GM12878 (cell line): ENCODE measurements around the gene ITM2C. TPM values are rescaled to one million over a fixed set of nuclear protein-coding genes. Genes with fewer than 3 reads are reported as not detected.

Experiments
- E2F4 ChIP-seq: IDR thresholded peaks from 2 replicates; pipeline ENCODE4 v1.6.1; 2012; ENCODE audit warnings: low read depth, low read length, improper control_type of control experiment
- EGR1 ChIP-seq, 2 experiments: IDR thresholded peaks; 1 replicate in 1 of 2; 2 replicates in 1 of 2; pipeline ENCODE4 v1.6.1; 2011 to 2012; ENCODE audit warnings: low read depth in 2 of 2, low read length in 2 of 2, borderline replicate concordance in 1 of 2, mild to moderate bottlenecking in 1 of 2, moderate library complexity in 1 of 2
- ESRRA ChIP-seq: IDR thresholded peaks from 2 replicates; pipeline ENCODE4 v1.6.1; 2012; ENCODE audit warnings: mild to moderate bottlenecking, low read length, improper control_type of control experiment
- EZH2 ChIP-seq: IDR thresholded peaks from 2 replicates; pipeline ENCODE4 v1.6.1; 2012; ENCODE audit warnings: low read depth, mild to moderate bottlenecking, control low read depth, inconsistent platforms, low read length, borderline replicate concordance; ENCODE audit not compliant: control insufficient read depth
- GATAD2B ChIP-seq: fragments of 450-650 bp; conservative IDR thresholded peaks from 2 replicates; pipeline ENCODE4 v1.6.1; 2017; ENCODE audit warnings: low read depth, mild to moderate bottlenecking, moderate library complexity
- HCFC1 ChIP-seq: fragments of 150-350 bp; IDR thresholded peaks from 2 replicates; pipeline ENCODE4 v1.6.1; 2014; ENCODE audit warnings: low read length
- HDAC2 ChIP-seq: fragments of 200-600 bp; sonication (generic); IDR thresholded peaks from 2 replicates; pipeline ENCODE4 v1.6.1; 2017
- HDGF ChIP-seq: fragments of 450-650 bp; IDR thresholded peaks from 2 replicates; pipeline ENCODE4 v1.6.1; 2016; ENCODE audit warnings: antibody characterized with exemption
- HSF1 ChIP-seq: fragments of 150-350 bp; IDR thresholded peaks from 2 replicates; pipeline ENCODE4 v1.6.1; 2014; ENCODE audit warnings: mild to moderate bottlenecking, low read depth, low read length
- MEF2A ChIP-seq: IDR thresholded peaks from 2 replicates; pipeline ENCODE4 v1.6.1; 2011; ENCODE audit warnings: low read depth, mild to moderate bottlenecking, low read length, moderate library complexity; ENCODE audit not compliant: insufficient read depth
- MLLT1 ChIP-seq: fragments of 450-650 bp; IDR thresholded peaks from 2 replicates; pipeline ENCODE4 v1.6.1; 2016; ENCODE audit warnings: mild to moderate bottlenecking
- MXI1 ChIP-seq: fragments of 150-350 bp; IDR thresholded peaks from 2 replicates; pipeline ENCODE4 v1.6.1; 2011; ENCODE audit warnings: low read depth, mild to moderate bottlenecking, inconsistent platforms, low read length, improper control_type of control experiment
- MYC ChIP-seq: IDR thresholded peaks from 2 replicates; pipeline ENCODE4 v1.6.1; 2011; ENCODE audit warnings: mild to moderate bottlenecking, low read length, moderate library complexity, inconsistent platforms; ENCODE audit not compliant: insufficient read depth, insufficient replicate concordance, insufficient read length, severe bottlenecking
- NRF1 ChIP-seq: conservative IDR thresholded peaks from 2 replicates; pipeline ENCODE4 v1.6.1; 2011; ENCODE audit warnings: mild to moderate bottlenecking, low read depth, low read length, improper control_type of control experiment
- POU2F2 ChIP-seq: IDR thresholded peaks from 3 replicates; pipeline ENCODE4 v1.6.1; 2011; ENCODE audit warnings: low read depth, mild to moderate bottlenecking, low read length, borderline replicate concordance
- RUNX3 ChIP-seq: IDR thresholded peaks from 2 replicates; pipeline ENCODE4 v1.6.1; 2012; ENCODE audit warnings: low read length, inconsistent platforms
- SPI1 ChIP-seq: IDR thresholded peaks from 2 replicates; pipeline ENCODE4 v1.6.1; 2011; ENCODE audit warnings: low read depth, mild to moderate bottlenecking, low read length, moderate library complexity, borderline replicate concordance; ENCODE audit not compliant: insufficient read depth
- SUPT20H ChIP-seq: IDR thresholded peaks from 2 replicates; pipeline ENCODE4 v1.6.1; 2011; ENCODE audit warnings: low read depth, mild to moderate bottlenecking, low read length, moderate library complexity, borderline replicate concordance; ENCODE audit not compliant: control insufficient read depth
- TCF12 ChIP-seq: IDR thresholded peaks from 2 replicates; pipeline ENCODE4 v1.6.1; 2011; ENCODE audit warnings: low read depth, mild to moderate bottlenecking, low read length
- ZBTB40 ChIP-seq: fragments of 450-650 bp; IDR thresholded peaks from 2 replicates; pipeline ENCODE4 v1.6.1; 2016; ENCODE audit warnings: mild to moderate bottlenecking, moderate library complexity, borderline replicate concordance
- ZNF207 ChIP-seq: fragments of 450-650 bp; IDR thresholded peaks from 2 replicates; pipeline ENCODE4 v1.6.1; 2014; ENCODE audit warnings: antibody characterized with exemption, mild to moderate bottlenecking, borderline replicate concordance
- ZNF622 ChIP-seq: fragments of 450-650 bp; IDR thresholded peaks from 2 replicates; pipeline ENCODE4 v1.6.1; 2017; ENCODE audit warnings: mild to moderate bottlenecking, inconsistent platforms
- polyA plus RNA-seq, 11 experiments: library from polyadenylated mRNA; depleted of rRNA in 4 of 11; unstranded in 6 of 11; stranded (reverse) in 5 of 11; fragments of >200 nt; fragmentation: Nextera tagmentation in 4 of 11; fragmentation: Illumina TruSeq in 1 of 11; extraction: Ambion mirVana in 4 of 11; extraction: Trizol in 1 of 11; gene quantifications; 1 replicate in 1 of 11; 2 replicates in 10 of 11; pipeline versions ENCODE4 v1.2.1 to v1.2.3, GENCODE V29; 2011 to 2016; ENCODE audit warnings: inconsistent platforms in 2 of 11, missing spikeins in 2 of 11, low read depth in 1 of 11
- total RNA-seq, 4 experiments: library from RNA; depleted of rRNA in 3 of 4; stranded (reverse); fragments of >200 nt in 3 of 4; fragmentation: Illumina TruSeq in 1 of 4; extraction: Trizol in 1 of 4; gene quantifications; 2 replicates each; pipeline versions ENCODE4 v1.2.1 to v1.2.3, GENCODE V29; 2013 to 2021

The ITM2C gene
- total and polyA plus RNA-seq, 10 of the 15 experiments (the other 5 are each of a cell fraction or from before 2014, with no cell fraction given) = 5.4 to 195 (median 149) TPM

GRCh38 chr2:230864605-230865306 is at the start of gene ITM2C (continued):
- TF ChIP-seq HSF1 (no peak), HCFC1 (no peak), MEF2A (no peak), ESRRA (0 out of 2 replicates have a peak, but pooled peaks have one; percentile 36), MLLT1 (0 out of 2 replicates have a peak, but pooled peaks have one; percentile 33), EZH2 (no peak), ZBTB40 (no peak), POU2F2 (0 out of 3 replicates have a peak, but pooled peaks have one; percentile 18), ZNF622 (no peak), TCF12 (peak; percentile 33; the same call in 1 of the 2 replicates), SPI1 (no peak), EGR1 (IDR thresholded peaks at IDR 0.05; ENCODE audit: borderline replicate concordance in 1 of 2, low read depth in 2 of 2, low read length in 2 of 2) (0 out of 3 replicates have a peak, but pooled peaks of 1 of the 2 experiments have one; percentile 25), MXI1 (no peak), RUNX3 (no peak), MYC (no peak), HDGF (0 out of 2 replicates have a peak, but pooled peaks have one; percentile 43), HDAC2 (no peak), E2F4 (no peak), NRF1 (peak; percentile 32; the same call in 1 of the 2 replicates), ZNF207 (no peak), SUPT20H (no peak), GATAD2B (peak; percentile 70)
